Heart left ventricle (tissue), 16 donors: ENCODE data around the gene WWOX. TPM values are rescaled to one million over a fixed set of nuclear protein-coding genes. Genes with fewer than 3 reads are reported as not detected.

Source experiments
- ATAC-seq, 4 donors: fragments of 200-7000 bp; cut with Tn5 transposase; one replicate each; pipeline ENCODE4 v1.9.1; 2020 to 2022; ENCODE audit warnings: moderate library complexity in 4 of 4, mild to moderate bottlenecking in 3 of 4, moderate number of reproducible peaks in 1 of 4
- DNase-seq, 5 donors: peaks; one replicate each; pipeline ENCODE4 v3.0.0-alpha.2; 2020
- H3K27ac ChIP-seq, 12 donors: fragments of 200-600 bp; sonication (generic) in 4 of 12; one replicate each; pipeline versions ENCODE4 v1.5.0 to v1.8.0; 2016 to 2022; ENCODE audit warnings: mild to moderate bottlenecking in 2 of 12
- H3K27me3 ChIP-seq, 9 donors: fragments of 200-600 bp; sonication (generic) in 2 of 9; one replicate each; pipeline versions ENCODE4 v1.5.1 to v1.8.0; 2016 to 2022; ENCODE audit warnings: mild to moderate bottlenecking in 3 of 9
- H3K36me3 ChIP-seq, 9 donors: fragments of 200-600 bp; sonication (generic) in 2 of 9; one replicate each; pipeline versions ENCODE4 v1.5.0 to v1.8.0; 2018 to 2022; ENCODE audit warnings: mild to moderate bottlenecking in 2 of 9
- H3K4me1 ChIP-seq, 12 donors: fragments of 200-600 bp; sonication (generic) in 4 of 12; one replicate each; pipeline versions ENCODE4 v1.5.0 to v1.8.0; 2016 to 2022; ENCODE audit warnings: mild to moderate bottlenecking in 3 of 12
- H3K4me3 ChIP-seq, 12 donors: fragments of 200-600 bp; sonication (generic) in 4 of 12; one replicate each; pipeline versions ENCODE4 v1.5.0 to v1.8.0; 2017 to 2022; ENCODE audit warnings: mild to moderate bottlenecking in 9 of 12, moderate library complexity in 4 of 12
- H3K9me3 ChIP-seq, 12 donors: fragments of 200-600 bp; sonication (generic) in 4 of 12; one replicate each; pipeline versions ENCODE4 v1.5.0 to v1.8.0; 2016 to 2022; ENCODE audit warnings: mild to moderate bottlenecking in 1 of 12
- POLR2A ChIP-seq, 2 donors: fragments of 450-650 bp; IDR thresholded peaks; one replicate each; pipeline ENCODE4 v1.6.1; 2017; ENCODE audit warnings: antibody characterized with exemption in 2 of 2, mild to moderate bottlenecking in 2 of 2, moderate library complexity in 2 of 2
- WGBS, 4 donors: extraction: QIAGEN DNeasy Blood & Tissue Kit in 2 of 4; methylation state at CpG; one replicate each; pipeline versions ENCODE4 v1.1.5 to v1.1.7; 2013 to 2018; 5-methylcytosine and 5-hydroxymethylcytosine counted together
- intact Hi-C, 10 donors: fragments of 100-400 bp; cut with DNase I; formaldehyde crosslinking; loops; one replicate each; pipeline versions ENCODE4 v1.11.1 to v1.14.2; 2022
- polyA plus RNA-seq, 2 donors: library from polyadenylated mRNA; stranded (reverse); fragments of 200-250 nt; gene quantifications; one replicate each; pipeline ENCODE4 v1.2.3, GENCODE V29; 2013
- total RNA-seq, 9 donors: library from RNA; depleted of rRNA in 2 of 9; stranded (reverse); fragments of >200 nt in 2 of 9; fragmentation: NEBNext Ultra II Directional in 3 of 9; extraction: Animal tissue kit (Norgen Biotek cat#: 25700) in 3 of 9; gene quantifications; one replicate each; pipeline versions ENCODE4 v1.1.0 to v1.2.4, GENCODE V29; 2016 to 2023
- TF ChIP-seq, protein P1 (sequence below), 12 donors: fragments of 200-600 bp; sonication (generic) in 4 of 12; IDR thresholded peaks; one replicate each; pipeline versions ENCODE4 v1.5.0 to v1.8.0; 2018 to 2022; ENCODE audit warnings: antibody characterized with exemption in 12 of 12, mild to moderate bottlenecking in 5 of 12
- donor health status: ischemic (EF 13 %, LVEDD 7.1; RV severe dilation, severe dysfunction).
- donor health status: healthy with polysubstance abuse.
- donor health status: DM: no; HTN: yes; CAD: no.
- donor health status: DM: no; HTN: no; CAD: no.
- donor health status: ischemic (EF 25% LVEDD 6.9; RV normal size, moderate dysfunction).
- donor health status: ischemic (EF 25% LVEDD 5.7; RV mildly dilated, moderate dysfunction).
- donor health status: healthy.
- donor health status: DM: yes; HTN: yes; CAD: no.
- donor health status: ischemic (EF 35%, LVEDD 5.7; RV mildly dilated, moderate dysfunction).
- donor health status: nonischemic (EF 11% LVEDD 7.7; RV severe dilation, severe dysfunction).
- donor health status: DM: yes; HTN: yes; CAD: no.
- donor health status: PGD.
- donor health status: ischemic (EF 29% LVEDD 5.4; RV normal size, mild dysfunction).
- donor health status: nonischemic (EF 23%, LVEDD 6.1; RV moderate dilation, normal function).

Gene WWOX
- total and polyA plus RNA-seq, 11 donors = 4.3 to 18.3 (median 9.1) TPM

DNA sequence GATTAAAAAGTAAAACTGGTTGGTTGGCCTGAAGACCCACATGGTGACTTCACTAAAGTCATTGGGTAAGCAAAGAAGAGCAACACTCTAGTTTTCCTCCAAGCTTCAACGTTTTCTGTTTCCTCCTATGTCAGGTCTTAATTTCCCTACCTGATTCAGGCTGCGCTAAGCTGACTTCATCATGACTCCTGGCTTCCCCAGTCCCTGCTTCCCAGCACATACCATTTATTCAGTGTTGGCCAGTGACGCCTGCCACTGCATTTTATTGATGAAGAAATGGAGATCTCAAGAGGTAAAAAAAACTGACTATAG lies 645.3 kb downstream of the WWOX start:
- no peak for ATAC-seq
- 79 to 91% (median 88%) methylated on average over 3 of the region's 3 CpGs for WGBS, 4 donors
- no peaks in the 10 kb centered on the region for H3K27me3 ChIP-seq
- intact Hi-C loops = no loop called here
- no peak for DNase-seq
- peaks cover 0 to 13% (median 0%) of the 10 kb centered on the region in 12 donors for H3K4me1 ChIP-seq
- H3K9me3 ChIP-seq = no peaks in the 10 kb centered on the region
- no peak overlapping the region for H3K27ac ChIP-seq
- TF ChIP-seq, protein P1, sequence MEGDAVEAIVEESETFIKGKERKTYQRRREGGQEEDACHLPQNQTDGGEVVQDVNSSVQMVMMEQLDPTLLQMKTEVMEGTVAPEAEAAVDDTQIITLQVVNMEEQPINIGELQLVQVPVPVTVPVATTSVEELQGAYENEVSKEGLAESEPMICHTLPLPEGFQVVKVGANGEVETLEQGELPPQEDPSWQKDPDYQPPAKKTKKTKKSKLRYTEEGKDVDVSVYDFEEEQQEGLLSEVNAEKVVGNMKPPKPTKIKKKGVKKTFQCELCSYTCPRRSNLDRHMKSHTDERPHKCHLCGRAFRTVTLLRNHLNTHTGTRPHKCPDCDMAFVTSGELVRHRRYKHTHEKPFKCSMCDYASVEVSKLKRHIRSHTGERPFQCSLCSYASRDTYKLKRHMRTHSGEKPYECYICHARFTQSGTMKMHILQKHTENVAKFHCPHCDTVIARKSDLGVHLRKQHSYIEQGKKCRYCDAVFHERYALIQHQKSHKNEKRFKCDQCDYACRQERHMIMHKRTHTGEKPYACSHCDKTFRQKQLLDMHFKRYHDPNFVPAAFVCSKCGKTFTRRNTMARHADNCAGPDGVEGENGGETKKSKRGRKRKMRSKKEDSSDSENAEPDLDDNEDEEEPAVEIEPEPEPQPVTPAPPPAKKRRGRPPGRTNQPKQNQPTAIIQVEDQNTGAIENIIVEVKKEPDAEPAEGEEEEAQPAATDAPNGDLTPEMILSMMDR (IDR thresholded peaks at IDR 0.05) = no peak
- no peak for TF ChIP-seq POLR2A (IDR thresholded peaks at IDR 0.05)
- H3K4me3 ChIP-seq = no peak overlapping the region
- H3K36me3 ChIP-seq = no peaks in the 10 kb centered on the region

- ATAC-seq (no peak), DNase-seq (no peak)
- H3K4me1 ChIP-seq = peaks cover 0 to 13% (median 0%) of the 10 kb centered on the region in 12 donors
- WGBS, 4 donors = 62 to 72% (median 70%) methylated on average over 7 of the region's 7 CpGs
- TF ChIP-seq, protein P1 (IDR thresholded peaks at IDR 0.05) = no peak
- no peak for TF ChIP-seq POLR2A (IDR thresholded peaks at IDR 0.05)
- H3K27me3 ChIP-seq = no peaks in the 10 kb centered on the region
- intact Hi-C loops = no loop called here
- H3K36me3 ChIP-seq = no peaks in the 10 kb centered on the region
- H3K27ac ChIP-seq = no peak overlapping the region
- H3K9me3 ChIP-seq = no peaks in the 10 kb centered on the region
- H3K4me3 ChIP-seq = no peak overlapping the region
These were observed 645.9 kb downstream of the WWOX start for GRCh38 chr16:78745108-78746019.

GRCh38 chr16:78746718-78747117 lies 647.3 kb downstream of the WWOX start:
- intact Hi-C loops = no loop called here
- no peaks in the 10 kb centered on the region for H3K36me3 ChIP-seq
- 93 to 100% (median 94%) methylated on average over 2 of the region's 2 CpGs for WGBS, 4 donors
- DNase-seq (no peak), ATAC-seq (no peak)
- no peak overlapping the region for H3K4me3 ChIP-seq
- no peaks in the 10 kb centered on the region for H3K9me3 ChIP-seq
- no peak overlapping the region for H3K27ac ChIP-seq
- H3K4me1 ChIP-seq = peaks cover 0 to 13% (median 0%) of the 10 kb centered on the region in 12 donors
- no peaks in the 10 kb centered on the region for H3K27me3 ChIP-seq
- TF ChIP-seq POLR2A (IDR thresholded peaks at IDR 0.05) = no peak
- TF ChIP-seq, protein P1 (IDR thresholded peaks at IDR 0.05) = no peak

GRCh38 chr16:78748220-78748929 lies 648.9 kb downstream of the WWOX start:
- 84 to 93% (median 91%) methylated on average over 9 of the region's 9 CpGs for WGBS, 4 donors
- intact Hi-C loops = no loop called here
- no peak for ATAC-seq
- Histone ChIP-seq H3K4me3 (no peak overlapping the region), H3K27me3 (no peaks in the 10 kb centered on the region), H3K36me3 (no peaks in the 10 kb centered on the region), H3K27ac (no peak overlapping the region), H3K9me3 (no peaks in the 10 kb centered on the region), H3K4me1 (peaks cover 0 to 3% (median 0%) of the 10 kb centered on the region in 12 donors)
- DNase-seq = no peak
- TF ChIP-seq POLR2A (IDR thresholded peaks at IDR 0.05) = no peak
- TF ChIP-seq, protein P1 (IDR thresholded peaks at IDR 0.05) = no peak
